HG03103 (cell line): Measurements from ENCODE around the gene HMCES.
"Not testable (repeated sequence)": the region's sequence is repeated elsewhere in the genome, so short reads cannot be mapped to it uniquely, and the experiment has no call there.

ENCODE experiments used
- ATAC-seq: cut with Tn5 transposase; IDR thresholded peaks from one replicate; pipeline ENCODE4 v1.9.1; 2021; ENCODE audit warnings: low read depth; ENCODE audit not compliant: unreplicated experiment

HMCES gene

GRCh38 chr3:129256270-129256669 lies 22.4 kb upstream of the HMCES start:
- ATAC-seq: no peak

GRCh38 chr3:129257609-129258008 lies 21.1 kb upstream of the HMCES start:
- no peak for ATAC-seq

GRCh38 chr3:129259612-129260477 lies 18.8 kb upstream of the HMCES start:
- ATAC-seq: no peak

- no peak for ATAC-seq
Measured at GRCh38 chr3:129260606-129261005, 18.1 kb upstream of the HMCES start.

- no peak for ATAC-seq
Measured at GRCh38 chr3:129261894-129262293, 16.8 kb upstream of the HMCES start.

GRCh38 chr3:129263161-129263910 lies 15.3 kb upstream of the HMCES start:
- ATAC-seq: no peak

GRCh38 chr3:129264994-129265393 lies 13.7 kb upstream of the HMCES start:
- ATAC-seq: not testable (repeated sequence)

GRCh38 chr3:129266651-129267050 lies 12.0 kb upstream of the HMCES start:
- ATAC-seq: no peak

GRCh38 chr3:129268396-129268795 lies 10.3 kb upstream of the HMCES start:
- ATAC-seq: no peak

GRCh38 chr3:129271674-129272073 lies 7.0 kb upstream of the HMCES start:
- no peak for ATAC-seq

- ATAC-seq: peak; percentile 78
Measured at GRCh38 chr3:129276385-129276784, 2.3 kb upstream of the HMCES start.

GRCh38 chr3:129277829-129278271 lies 820 bp upstream of the HMCES start:
- no peak for ATAC-seq

- ATAC-seq: no peak
Measured at GRCh38 chr3:129278966-129279906, 566 bp downstream of the HMCES start.

GRCh38 chr3:129280183-129280582 lies 1.5 kb downstream of the HMCES start:
- ATAC-seq: no peak

- no peak for ATAC-seq
Measured at GRCh38 chr3:129281726-129282125, 3.1 kb downstream of the HMCES start.

- peak; percentile 69 for ATAC-seq
Measured at GRCh38 chr3:129282727-129283327, 4.2 kb downstream of the HMCES start.

- no peak for ATAC-seq
Measured at GRCh38 chr3:129286081-129286480, 7.4 kb downstream of the HMCES start.

GRCh38 chr3:129288446-129288845 lies 9.8 kb downstream of the HMCES start:
- ATAC-seq: no peak

- ATAC-seq: no peak
Measured at GRCh38 chr3:129289201-129289921, 10.7 kb downstream of the HMCES start.
